ENCODE measurements around the gene EPHA4.

Gene EPHA4

DNA sequence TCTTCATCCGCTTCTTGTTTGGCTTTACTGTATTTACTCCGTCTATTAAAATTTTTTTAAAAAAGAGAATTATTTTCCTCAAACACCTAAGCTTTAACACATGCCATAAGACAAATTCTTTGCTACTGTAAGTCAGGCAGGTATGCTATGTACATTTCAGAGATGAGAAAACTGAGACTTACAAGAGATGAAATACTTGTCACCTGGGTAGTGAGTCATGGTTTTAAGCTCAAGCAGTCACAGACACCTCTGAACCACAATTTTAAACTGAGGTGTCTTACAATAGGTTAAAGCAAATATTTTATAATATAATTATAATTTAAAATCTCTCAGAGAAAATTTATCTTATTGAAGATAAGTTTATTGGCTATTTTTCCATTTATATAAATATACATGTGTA is 126.0 kb downstream of the EPHA4 start:
- Histone ChIP-seq H2AFZ (ENCODE audit: low read depth) (no peak overlapping the region), H4K20me1 (ENCODE audit: insufficient read depth) (no peaks in the 10 kb centered on the region), H3K27ac (no peak overlapping the region), H3K4me2 (no peak overlapping the region), H3K79me2 (ENCODE audit: insufficient read depth, low read depth) (no peaks in the 10 kb centered on the region), H3K4me3 (IDR thresholded peaks at IDR 0.05; ENCODE audit: insufficient read depth, low read depth, low read length) (no peak overlapping the region), H3K4me1 (ENCODE audit: low read depth, poor library complexity, severe bottlenecking) (no peaks in the 10 kb centered on the region), H3K36me3 (ENCODE audit: insufficient read depth) (no peaks in the 10 kb centered on the region), H3K9ac (no peak overlapping the region), H3K27me3 (ENCODE audit: insufficient read depth, low read depth) (no peaks in the 10 kb centered on the region)
- TF ChIP-seq, protein P1, sequence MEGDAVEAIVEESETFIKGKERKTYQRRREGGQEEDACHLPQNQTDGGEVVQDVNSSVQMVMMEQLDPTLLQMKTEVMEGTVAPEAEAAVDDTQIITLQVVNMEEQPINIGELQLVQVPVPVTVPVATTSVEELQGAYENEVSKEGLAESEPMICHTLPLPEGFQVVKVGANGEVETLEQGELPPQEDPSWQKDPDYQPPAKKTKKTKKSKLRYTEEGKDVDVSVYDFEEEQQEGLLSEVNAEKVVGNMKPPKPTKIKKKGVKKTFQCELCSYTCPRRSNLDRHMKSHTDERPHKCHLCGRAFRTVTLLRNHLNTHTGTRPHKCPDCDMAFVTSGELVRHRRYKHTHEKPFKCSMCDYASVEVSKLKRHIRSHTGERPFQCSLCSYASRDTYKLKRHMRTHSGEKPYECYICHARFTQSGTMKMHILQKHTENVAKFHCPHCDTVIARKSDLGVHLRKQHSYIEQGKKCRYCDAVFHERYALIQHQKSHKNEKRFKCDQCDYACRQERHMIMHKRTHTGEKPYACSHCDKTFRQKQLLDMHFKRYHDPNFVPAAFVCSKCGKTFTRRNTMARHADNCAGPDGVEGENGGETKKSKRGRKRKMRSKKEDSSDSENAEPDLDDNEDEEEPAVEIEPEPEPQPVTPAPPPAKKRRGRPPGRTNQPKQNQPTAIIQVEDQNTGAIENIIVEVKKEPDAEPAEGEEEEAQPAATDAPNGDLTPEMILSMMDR (conservative IDR thresholded peaks at IDR 0.05; ENCODE audit: low read depth, low read length), result no peak

DNA sequence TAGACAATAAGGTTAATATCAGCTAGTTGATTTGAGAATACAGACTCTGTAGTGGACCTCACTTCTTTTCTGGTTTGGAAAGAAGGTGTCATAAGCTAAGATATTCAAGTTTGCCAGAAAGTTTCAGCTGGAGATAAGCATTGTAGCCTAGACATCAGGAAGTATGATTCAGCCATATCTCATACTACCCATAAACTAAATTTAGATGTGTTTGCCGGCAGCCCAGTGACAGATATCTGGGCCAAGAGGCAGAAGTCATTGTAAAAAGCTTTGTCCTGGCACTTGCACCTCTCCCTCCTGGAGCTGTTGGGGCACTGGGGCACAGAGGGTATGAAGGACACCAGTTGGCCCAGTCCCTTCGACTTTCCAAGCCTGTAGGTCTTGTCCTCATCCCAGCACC is 128.0 kb downstream of the EPHA4 start:
- TF ChIP-seq, protein P1 (conservative IDR thresholded peaks at IDR 0.05; ENCODE audit: low read depth, low read length), result no peak
- H4K20me1 ChIP-seq (ENCODE audit: insufficient read depth), result no peaks in the 10 kb centered on the region
- no peaks in the 10 kb centered on the region for H3K4me1 ChIP-seq (ENCODE audit: low read depth, poor library complexity, severe bottlenecking)
- H3K27ac ChIP-seq, result no peak overlapping the region
- no peak overlapping the region for H3K4me2 ChIP-seq
- H3K4me3 ChIP-seq (IDR thresholded peaks at IDR 0.05; ENCODE audit: insufficient read depth, low read depth, low read length), result no peak overlapping the region
- H3K79me2 ChIP-seq (ENCODE audit: insufficient read depth, low read depth), result no peaks in the 10 kb centered on the region
- H3K27me3 ChIP-seq (ENCODE audit: insufficient read depth, low read depth), result no peaks in the 10 kb centered on the region
- no peaks in the 10 kb centered on the region for H3K36me3 ChIP-seq (ENCODE audit: insufficient read depth)
- no peak overlapping the region for H3K9ac ChIP-seq
- H2AFZ ChIP-seq (ENCODE audit: low read depth), result no peak overlapping the region

DNA sequence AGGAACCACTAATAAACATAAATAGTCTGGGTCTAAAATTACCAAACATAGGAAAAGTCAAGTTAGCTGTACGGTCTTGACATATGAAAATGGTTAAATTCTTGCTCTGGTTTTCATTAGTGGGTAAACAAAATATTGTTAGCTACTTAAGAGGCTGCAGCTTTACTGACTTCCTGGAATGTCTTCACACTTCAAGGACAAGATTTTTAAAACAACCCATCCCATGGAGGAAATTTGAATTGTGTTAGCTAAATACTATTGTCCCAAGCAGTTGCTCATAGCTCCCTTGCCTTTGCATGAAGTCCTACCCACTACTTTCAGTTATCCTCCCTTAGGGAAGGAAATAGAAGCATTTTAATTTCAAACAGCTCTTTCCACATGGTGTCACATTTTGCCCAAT is 128.5 kb downstream of the EPHA4 start:
- Histone ChIP-seq H3K4me3 (IDR thresholded peaks at IDR 0.05; ENCODE audit: insufficient read depth, low read depth, low read length) (no peak overlapping the region), H3K9ac (no peak overlapping the region), H3K27ac (no peak overlapping the region), H3K4me1 (ENCODE audit: low read depth, poor library complexity, severe bottlenecking) (no peaks in the 10 kb centered on the region), H3K36me3 (ENCODE audit: insufficient read depth) (no peaks in the 10 kb centered on the region), H3K4me2 (no peak overlapping the region), H2AFZ (ENCODE audit: low read depth) (no peak overlapping the region), H3K79me2 (ENCODE audit: insufficient read depth, low read depth) (no peaks in the 10 kb centered on the region), H4K20me1 (ENCODE audit: insufficient read depth) (no peaks in the 10 kb centered on the region), H3K27me3 (ENCODE audit: insufficient read depth, low read depth) (no peaks in the 10 kb centered on the region)
- TF ChIP-seq, protein P1 (conservative IDR thresholded peaks at IDR 0.05; ENCODE audit: low read depth, low read length), result no peak

DNA sequence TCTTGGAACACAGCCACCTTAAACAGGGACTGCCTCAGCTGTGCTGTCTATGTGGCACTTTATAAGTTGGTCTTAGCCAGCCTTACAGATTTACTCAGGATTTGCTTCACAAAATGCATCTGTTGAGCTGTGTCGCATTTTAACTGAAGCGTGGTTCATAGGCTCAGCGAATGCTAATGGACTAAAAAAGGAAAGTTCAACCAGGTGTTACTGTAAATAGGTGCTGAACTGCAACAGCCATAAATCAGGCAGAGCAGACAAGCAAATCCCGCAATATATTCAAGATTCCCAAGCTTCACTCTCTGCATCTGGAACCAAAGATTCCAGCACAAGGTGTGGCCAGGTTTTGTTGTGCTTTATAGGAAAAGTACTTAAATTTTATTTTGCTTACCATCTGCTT is 130.0 kb downstream of the EPHA4 start:
- no peaks in the 10 kb centered on the region for H3K79me2 ChIP-seq (ENCODE audit: insufficient read depth, low read depth)
- H3K27me3 ChIP-seq (ENCODE audit: insufficient read depth, low read depth), result no peaks in the 10 kb centered on the region
- no peaks in the 10 kb centered on the region for H3K36me3 ChIP-seq (ENCODE audit: insufficient read depth)
- H3K4me1 ChIP-seq (ENCODE audit: low read depth, poor library complexity, severe bottlenecking), result no peaks in the 10 kb centered on the region
- H3K9ac ChIP-seq, result no peak overlapping the region
- no peaks in the 10 kb centered on the region for H4K20me1 ChIP-seq (ENCODE audit: insufficient read depth)
- H2AFZ ChIP-seq (ENCODE audit: low read depth), result no peak overlapping the region
- H3K4me2 ChIP-seq, result no peak overlapping the region
- H3K27ac ChIP-seq, result no peak overlapping the region
- TF ChIP-seq, protein P1 (conservative IDR thresholded peaks at IDR 0.05; ENCODE audit: low read depth, low read length), result no peak
- H3K4me3 ChIP-seq (IDR thresholded peaks at IDR 0.05; ENCODE audit: insufficient read depth, low read depth, low read length), result no peak overlapping the region

All from KMS-11 (cell line).